GM18505 (cell line): ENCODE measurements around the gene STX11.
"Not testable (repeated sequence)": the region's sequence is repeated elsewhere in the genome, so short reads cannot be mapped to it uniquely, and the experiment has no call there.

Experiments
- ATAC-seq: cut with Tn5 transposase; IDR thresholded peaks from one replicate; pipeline ENCODE4 v1.9.1; 2021; ENCODE audit not compliant: unreplicated experiment
- POLR2A ChIP-seq: IDR thresholded peaks from 4 replicates; pipeline ENCODE4 v1.6.1; 2011; ENCODE audit warnings: borderline replicate concordance; ENCODE audit not compliant: insufficient read depth, insufficient read length; ENCODE audit errors: extremely low read depth

STX11 gene

DNA sequence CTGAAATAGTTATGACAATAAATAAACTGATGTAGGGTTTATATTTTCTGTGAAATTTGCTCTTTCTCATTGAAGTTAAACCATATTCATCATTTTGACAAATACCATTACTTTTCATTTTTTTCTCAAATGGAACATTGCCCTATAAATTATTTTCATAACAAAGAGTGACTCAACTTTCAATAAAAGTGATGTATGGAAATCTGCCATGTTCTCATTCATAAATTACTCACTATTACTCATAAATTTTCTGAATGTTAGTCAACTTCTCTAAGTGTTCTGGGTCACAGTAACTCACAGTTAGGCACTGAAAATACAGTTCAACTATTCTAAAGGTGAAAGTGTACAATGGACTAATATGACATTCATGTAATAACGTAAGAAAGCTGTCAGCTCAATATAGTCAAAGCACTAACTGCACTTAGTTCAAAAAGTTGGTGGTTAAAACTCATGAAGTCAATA, 19.0 kb upstream of the STX11 start:
- TF ChIP-seq POLR2A = no peak
- ATAC-seq = no peak

DNA sequence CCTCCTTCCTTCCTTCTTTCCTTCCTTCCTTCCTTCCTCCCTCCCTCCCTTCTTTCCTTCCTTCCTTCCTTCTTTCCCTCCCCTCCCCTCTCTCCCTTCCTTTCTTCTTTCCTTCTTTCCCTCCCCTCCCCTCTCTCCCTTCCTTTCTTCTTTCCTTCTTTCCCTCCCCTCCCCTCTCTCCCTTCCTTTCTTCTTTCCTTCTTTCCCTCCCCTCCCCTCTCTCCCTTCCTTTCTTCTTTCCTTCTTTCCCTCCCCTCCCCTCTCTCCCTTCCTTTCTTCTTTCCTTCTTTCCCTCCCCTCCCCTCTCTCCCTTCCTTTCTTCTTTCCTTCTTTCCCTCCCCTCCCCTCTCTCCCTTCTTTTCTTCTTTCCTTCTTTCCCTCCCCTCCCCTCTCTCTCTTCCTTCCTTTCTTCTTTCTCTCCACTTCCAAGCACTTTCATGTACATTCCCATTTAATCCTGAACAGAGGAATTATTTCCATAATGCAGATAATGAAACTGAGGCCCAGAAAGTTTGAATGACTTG, 18.1 kb upstream of the STX11 start:
- not testable (repeated sequence) for ATAC-seq

DNA sequence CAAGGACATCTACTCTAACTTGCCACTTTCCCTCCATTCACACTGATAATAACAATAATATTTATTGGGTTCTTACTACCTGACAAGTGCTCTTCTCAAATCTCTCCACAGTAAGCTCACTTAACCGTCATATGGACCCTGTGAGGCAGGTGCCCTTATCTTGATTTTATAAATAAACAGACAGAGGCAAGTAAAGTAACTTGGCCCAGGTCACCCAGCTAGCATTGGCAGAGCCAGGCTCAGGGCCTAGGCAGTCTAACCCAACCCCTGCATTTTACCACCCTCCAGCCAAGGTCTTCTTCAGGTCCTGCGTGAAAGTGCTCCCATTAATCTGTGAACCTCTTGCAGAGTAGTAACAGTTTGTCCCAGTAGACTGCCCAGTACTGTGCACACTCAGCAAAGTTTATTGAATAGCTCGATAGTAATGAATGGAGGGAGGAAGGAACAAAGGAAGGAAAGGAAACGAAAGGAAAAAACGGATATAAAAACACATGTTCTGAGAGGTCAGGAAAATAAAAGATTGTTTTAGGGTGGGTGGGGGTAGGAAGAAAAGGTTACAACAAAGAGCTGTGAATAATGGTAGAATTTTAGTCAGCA, 17.0 kb upstream of the STX11 start:
- no peak for ATAC-seq
- no peak for TF ChIP-seq POLR2A

DNA sequence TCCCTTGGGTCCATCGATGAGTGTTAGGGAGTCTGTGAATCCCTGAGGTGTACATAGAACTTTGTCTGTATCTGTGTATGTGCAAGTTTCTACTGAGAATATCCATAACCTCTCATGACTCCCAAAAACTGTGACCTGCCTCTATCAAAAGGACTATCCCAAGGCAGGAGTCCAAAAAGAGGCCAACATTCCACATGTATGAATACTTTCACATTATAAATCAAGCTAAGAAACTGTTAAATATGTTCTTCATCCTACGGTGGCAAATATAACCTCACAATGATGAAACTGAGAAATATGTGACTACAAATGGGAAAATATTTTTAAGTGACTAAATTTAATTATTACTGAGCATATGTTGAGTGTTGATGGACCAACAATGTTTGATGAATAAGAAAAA, 16.1 kb upstream of the STX11 start:
- TF ChIP-seq POLR2A = no peak
- no peak for ATAC-seq

DNA sequence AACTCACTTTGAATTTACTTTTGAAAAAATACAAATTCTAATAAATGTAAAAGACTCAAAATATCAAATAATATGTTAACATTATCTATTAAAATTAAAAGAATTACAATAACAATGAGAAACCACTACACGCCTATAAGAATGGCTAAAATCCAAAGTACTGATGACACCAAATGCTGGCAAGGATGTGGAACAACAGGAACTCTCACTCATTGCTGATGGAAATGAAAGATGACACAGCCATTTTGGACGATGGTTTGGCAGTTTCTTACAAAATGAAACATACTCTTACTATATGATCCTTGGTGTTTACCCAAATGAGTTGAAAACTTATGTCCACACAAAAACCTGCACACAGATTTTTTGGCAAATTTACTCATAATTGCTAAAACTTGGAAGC, 15.6 kb upstream of the STX11 start:
- TF ChIP-seq POLR2A = no peak
- no peak for ATAC-seq

DNA sequence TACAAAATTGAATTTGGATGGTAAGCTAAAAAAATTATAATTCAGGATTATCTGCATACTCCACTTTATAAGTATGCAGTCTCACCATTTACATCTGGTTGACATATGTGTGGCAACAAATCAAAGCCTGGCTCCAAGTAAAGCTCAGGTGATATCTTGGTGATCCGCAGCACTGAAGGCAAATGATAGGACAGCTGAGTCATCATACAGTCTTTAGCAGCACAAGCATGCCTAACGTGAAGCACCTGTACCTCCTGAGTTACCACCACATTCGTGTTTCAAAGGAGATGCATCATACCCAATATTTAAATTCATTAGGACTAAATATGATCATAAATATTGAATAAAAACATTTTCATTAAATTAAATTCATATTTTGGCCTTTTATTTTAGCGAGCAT, 11.8 kb upstream of the STX11 start:
- TF ChIP-seq POLR2A = no peak
- ATAC-seq = no peak

DNA sequence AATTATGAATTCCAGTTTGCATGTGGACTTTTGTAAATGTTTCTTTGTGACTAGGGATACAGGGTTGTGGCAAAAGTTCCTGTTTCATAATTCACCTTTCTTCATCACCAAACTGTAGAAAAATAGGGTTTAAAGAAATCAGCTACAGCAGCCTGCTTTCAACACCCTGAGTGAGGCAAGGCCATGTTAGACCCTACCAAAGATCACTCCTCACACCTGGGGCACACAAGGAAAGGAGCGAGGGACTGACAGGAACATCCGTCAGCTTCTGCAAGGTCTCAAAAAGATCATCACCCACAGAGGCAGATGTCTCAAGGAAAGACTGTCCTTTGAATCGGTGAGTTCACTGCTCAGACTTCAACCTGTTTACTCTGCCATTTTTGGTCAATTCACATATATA, 10.5 kb upstream of the STX11 start:
- no peak for ATAC-seq
- no peak for TF ChIP-seq POLR2A

DNA sequence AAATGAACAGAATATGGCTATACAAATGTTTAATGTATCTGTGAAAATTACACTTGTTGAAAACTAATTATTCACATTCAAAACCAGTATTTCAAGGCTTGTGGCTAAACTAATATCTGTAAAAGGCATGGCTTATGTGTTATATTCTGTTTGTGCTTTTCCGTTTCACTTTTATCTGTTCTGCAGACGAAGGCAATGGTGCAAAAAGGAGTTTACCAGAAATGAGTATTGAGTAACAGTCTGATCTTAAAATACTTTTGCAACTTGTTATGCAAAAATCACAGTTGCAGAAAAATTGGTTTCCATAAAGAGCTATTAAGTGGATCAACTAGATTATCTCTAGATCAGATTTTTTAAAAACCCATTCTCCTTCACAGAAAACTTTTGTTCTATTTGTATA, 9.4 kb upstream of the STX11 start:
- no peak for TF ChIP-seq POLR2A
- peak; percentile 82 for ATAC-seq

DNA sequence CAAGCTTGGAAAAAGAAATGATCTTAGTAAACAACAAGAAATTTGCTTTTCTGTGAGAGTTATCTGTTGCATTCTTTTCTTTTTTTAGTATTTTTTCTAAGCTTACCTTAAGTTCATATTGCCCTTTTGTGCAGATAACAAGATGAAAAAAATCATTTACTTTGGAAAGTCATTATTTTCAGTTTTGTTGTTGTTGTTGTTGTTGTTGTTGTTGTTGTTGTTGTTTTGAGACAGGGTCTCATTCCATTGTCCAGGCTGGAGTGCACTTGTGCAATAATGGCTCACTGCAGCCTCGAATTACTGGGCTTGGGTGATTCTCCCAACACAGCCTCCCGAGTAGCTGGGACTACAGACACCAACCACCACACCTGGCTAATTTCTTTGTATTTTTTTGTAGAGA, 8.8 kb upstream of the STX11 start:
- no peak for TF ChIP-seq POLR2A
- ATAC-seq = no peak

DNA sequence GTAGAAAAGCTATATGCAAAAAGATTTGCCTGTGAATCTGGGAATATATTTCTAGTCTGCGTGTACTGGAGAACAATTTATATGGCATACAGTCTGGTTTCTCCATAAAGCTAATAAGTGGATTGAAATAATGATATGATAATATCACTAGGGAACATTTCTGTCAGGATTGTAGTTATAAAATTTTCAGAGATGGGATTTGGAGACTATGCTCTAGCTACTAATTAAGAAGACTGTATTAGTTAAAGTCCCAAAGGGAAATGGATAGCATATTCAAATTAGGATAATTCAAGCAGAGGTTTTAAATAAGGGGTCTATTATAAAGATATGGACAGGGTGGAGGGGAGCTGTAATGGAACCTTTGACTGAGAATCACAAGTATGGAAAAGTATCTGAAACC, 7.2 kb upstream of the STX11 start:
- TF ChIP-seq POLR2A = no peak
- ATAC-seq = no peak

DNA sequence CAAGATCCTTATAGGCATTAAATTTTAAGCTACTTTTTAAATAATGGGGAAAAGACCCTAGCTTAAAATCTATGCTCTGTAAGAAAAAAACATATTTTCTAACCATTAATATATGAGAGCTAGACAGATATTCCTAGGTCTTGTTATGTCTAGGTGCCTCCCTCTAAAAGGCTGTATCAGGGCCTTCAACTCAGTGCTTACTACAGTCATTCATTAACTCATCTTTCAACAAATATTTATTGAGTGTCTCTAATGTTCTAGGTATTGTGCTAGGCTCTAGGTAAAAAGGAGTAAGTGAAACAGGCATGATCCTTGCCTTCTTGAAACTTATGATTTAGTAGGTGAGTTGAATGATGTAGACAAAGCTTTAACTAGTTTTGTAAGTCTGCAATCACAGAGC, 6.4 kb upstream of the STX11 start:
- no peak for TF ChIP-seq POLR2A
- ATAC-seq = no peak

DNA sequence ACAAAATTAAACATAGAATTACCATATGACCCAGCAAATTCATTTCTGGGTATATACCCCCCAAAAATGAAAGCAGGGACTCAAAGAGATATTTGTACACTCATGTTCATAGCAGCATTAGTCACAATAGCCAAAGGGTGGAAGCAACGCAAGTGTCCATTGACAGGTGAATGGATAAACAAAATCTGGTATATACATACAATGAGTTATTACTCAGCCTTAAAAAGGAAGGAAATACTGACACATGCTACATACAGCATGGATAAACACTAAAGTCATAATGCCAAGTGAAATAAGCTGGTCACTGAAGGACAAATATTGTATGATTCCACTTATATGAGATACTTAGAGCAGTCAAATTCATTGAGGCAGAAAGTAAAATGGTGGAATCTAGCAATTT, 5.3 kb upstream of the STX11 start:
- no peak for TF ChIP-seq POLR2A

DNA sequence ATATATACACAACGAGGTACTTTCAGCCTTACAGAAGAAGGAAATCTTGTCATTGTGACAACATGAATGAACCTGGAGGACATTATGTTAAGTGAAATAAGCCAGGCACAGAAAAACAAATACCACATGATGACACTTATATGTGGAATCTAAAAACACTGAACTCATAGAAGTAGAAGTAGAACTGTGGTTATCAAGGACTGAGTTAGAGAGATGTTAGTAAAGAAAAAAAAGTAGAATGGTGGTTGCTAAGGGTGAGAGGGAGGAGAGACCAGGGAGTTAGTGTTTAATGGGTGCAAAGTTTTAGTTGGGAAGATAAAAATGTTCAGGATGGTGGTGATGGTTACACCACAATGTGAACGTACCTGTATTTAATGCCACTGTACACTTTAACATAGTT, 4.8 kb upstream of the STX11 start:
- no peak for TF ChIP-seq POLR2A
- no peak for ATAC-seq

More for the DNA sequence above, 5.3 kb upstream of the STX11 start:
- no peak for ATAC-seq

DNA sequence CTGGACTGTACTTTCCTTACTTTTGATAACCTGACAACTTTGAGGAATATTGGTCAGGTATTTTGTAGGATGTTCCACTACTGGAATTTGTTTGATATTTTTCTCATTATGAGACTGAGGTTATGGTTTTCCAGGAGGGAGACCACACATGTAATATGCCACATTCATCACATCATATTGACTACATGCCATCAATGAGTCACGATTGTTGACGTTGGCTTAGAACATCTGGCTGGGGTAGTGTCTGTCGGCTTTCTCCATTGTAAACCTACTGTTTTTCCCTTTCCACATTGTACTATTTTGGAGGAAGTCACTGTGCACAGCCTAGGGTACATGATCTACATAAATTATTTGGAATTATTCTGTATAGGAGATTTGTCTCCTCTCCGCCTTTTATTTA, 1.4 kb upstream of the STX11 start:
- ATAC-seq = no peak
- TF ChIP-seq POLR2A = no peak

DNA sequence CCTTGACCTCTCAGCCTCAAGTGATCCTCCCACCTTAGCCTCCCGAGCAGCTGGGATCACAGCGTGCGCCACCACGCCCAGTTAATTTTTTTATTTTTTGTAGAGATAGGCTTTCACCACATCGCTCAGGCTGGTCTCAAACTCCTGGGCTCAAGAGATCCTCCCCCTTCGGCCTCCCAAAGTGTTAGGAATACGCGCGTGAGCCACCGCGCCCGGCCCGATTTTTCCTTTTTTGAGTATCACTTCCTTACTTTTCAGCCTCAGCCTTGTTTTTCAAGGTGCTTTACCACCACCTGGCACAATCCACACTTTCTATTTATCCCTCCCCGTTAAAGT, 791 bp upstream of the STX11 start:
- no peak for ATAC-seq
- TF ChIP-seq POLR2A = no peak

DNA sequence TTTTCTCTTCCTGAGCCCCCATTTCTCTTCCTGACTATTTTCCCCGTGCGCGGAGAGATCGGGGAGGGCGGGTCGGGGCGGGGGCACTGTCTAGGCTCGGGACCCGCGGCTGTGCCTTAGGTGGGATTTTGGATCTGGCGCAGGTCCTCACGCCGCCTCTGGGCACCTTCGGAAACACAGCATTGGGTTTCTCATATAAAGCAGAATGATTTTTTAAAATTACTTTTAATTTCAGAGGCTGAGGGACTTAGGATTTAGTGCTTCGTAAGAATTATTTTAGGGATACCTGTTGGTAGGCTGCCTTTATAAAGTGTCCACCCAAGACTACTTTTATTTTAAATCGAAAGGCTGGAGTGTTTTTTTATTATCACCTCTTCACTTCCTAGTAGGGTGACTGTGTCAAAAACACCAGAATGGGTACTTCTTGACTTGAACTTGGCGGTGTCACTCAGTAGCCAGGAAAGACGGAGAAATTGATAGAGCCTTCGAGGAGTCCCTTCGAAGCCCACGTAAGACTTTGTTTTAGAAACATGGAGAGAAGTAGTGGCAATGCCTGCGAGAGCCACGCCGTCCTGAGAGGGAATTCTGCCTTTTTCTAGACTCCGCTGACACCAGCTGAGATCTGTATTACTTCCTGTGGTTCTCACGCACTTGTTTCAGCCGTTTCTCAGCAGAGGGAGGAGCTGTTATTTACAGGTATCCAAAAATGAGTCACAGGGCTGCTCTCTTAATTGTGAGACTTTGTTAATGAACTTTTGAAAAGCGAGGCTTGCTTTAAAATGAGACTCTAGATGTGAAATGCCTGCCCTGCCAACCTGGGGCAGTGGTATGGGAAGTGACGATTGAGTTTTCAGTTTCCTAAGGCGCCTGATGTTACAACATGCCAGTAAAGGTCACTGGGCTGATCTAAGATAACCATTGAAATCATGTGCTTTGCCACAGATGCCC, 667 bp downstream of the STX11 start:
- peak; percentile 45 for ATAC-seq
- TF ChIP-seq POLR2A = peak; percentile 61
